RCC 7860 (cell line): ENCODE measurements around the gene SAP30L.

Source experiments
- DNase-seq: peaks from one replicate; pipeline ENCODE4 v3.0.0-alpha.2; 2015; ENCODE audit warnings: low spot score
- FAIRE-seq: peaks from 2 replicates; lab custom pipeline; 2012; peaks lifted over from hg19 to GRCh38; lab: Jason Lieb, UNC

SAP30L gene

GRCh38 chr5:154505567-154505966 lies 59.8 kb downstream of the SAP30L start:
- FAIRE-seq = no peak

GRCh38 chr5:154506049-154506715 lies 60.4 kb downstream of the SAP30L start:
- FAIRE-seq (no peak), DNase-seq (no peak)

More at GRCh38 chr5:154505567-154505966, 59.8 kb downstream of the SAP30L start:
- no peak for DNase-seq

DNA sequence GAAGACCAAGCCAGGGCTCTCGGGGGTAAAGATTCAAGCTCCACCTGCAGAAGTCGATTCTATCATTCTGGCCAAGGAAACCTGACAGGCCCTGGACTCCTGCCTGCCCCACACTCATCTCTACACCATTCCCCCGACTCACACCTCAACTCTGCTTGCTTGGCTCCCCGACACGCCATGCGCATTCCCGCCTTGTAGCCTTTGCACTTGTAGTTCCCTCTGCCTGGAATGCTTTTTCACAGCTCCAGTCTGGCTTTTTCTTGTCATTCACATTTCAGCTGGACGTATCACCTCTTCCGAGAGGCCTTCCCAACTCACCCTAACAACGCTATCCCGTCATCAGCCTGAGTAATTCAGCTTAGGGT lies 60.9 kb downstream of the SAP30L start:
- DNase-seq (no peak), FAIRE-seq (no peak)

- DNase-seq = no peak
- no peak for FAIRE-seq
These were observed 62.3 kb downstream of the SAP30L start for GRCh38 chr5:154508114-154508513.

DNA sequence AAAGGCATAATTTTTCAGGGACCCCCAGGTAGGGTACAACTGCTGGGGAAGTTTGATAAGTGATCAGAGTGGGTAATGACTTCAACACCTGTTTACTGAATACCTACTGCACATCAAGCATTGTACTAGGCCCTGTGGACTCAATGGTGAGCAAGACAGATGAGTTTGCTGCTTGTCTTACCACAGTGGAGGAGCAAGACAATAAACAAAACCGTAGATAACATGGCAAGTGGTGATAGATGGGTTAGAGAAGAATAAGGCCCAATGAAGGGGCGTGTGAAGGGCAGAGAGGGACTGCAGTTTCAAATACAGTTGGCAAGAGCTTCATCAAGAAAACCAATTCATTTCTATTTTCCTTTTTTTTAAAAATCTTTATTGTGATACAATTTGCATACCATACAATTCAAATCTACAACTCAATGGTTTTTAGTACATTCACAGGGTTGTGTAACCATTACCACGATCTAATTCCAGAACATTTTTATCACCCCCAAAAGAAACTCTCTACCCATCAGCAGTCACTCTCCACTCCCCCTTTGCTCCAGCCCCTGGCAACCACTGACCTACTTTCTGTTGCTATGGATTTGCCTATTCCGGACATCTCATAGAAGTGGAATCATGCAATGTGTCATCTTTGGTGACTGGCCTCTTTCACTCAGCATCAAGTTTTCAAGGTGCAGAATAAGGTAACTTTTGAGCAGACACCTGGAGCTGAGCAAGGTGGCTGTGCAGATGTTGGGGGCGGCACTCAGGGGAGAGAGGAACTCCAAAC lies 64.2 kb downstream of the SAP30L start:
- no peak for FAIRE-seq
- no peak for DNase-seq
